Measurements from ENCODE around the gene TMEM185A.
"Not testable (repeated sequence)": the region's sequence is repeated elsewhere in the genome, so short reads cannot be mapped to it uniquely, and the experiment has no call there.

The TMEM185A gene

DNA sequence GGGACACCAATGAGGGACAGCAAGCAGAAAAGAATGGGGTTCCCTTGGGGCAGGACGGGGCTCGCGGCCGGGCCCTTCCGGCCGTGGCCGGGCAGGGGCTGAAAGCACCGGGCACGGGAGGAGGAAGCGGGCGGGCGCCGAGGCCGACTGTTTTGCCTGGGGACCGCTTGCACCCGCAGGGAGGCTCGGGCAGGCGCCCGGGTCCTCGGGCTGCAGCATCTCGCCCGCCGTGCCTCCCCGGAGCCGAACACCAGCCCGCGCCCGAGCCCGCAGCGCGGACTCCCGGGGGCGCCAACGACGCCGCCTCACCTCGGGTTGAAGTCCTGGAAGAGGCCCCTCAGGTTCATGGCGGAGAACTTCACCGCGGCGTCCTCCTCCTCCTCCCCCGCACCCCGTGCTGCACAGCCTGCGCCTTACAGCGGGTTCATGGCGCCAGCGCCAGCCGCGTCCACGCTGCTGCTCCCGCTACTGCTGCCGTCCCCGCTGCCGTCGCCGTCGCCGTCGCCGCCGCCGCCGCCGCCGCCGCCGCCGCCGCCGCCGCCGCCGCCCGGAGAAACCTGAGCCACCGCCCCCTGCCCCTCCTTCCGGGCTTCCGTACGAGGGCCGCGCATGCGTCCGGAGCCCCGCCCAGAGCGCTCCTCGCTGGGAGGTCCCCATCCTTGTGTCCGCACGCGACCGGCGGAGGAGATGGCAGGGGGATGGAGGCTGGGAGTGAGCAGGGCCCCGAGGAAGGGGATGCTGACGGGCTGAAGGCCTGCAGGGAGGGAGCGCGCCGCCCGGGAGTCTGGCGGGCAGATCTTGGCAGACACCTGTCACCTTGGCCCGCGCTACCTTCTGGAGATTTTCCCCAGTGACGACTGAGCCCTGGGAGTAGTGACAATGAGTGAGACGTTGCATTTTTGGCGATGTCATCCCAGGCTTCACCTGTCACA, at the start of gene TMEM185A:
TSS of gene TMEM185A (minus strand) at position 559 of the 932 bp plus-strand sequence. CDS start at position 347, 212 bp downstream.
- DNase-seq: peak; percentile 36

DNA sequence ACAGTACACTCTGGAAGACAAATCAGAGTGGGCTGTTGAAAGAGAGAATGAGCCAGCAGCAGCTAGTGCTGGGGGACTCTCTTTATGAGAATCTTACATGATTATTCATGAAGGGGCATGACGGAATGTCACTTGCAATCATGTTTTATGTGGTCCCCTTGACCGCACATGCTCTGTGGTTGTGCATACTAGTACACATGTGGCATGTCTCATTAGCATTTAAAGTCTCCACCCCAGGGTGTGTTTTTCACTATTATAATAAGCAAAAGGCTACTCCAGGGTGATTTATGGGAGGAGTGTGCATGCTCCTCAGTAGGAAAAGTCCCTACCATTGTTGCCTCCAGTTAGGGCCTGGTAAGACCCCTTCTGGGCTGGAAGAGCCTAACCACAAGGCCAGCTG, 49.6 kb upstream of the TMEM185A start:
- no peak for DNase-seq

DNA sequence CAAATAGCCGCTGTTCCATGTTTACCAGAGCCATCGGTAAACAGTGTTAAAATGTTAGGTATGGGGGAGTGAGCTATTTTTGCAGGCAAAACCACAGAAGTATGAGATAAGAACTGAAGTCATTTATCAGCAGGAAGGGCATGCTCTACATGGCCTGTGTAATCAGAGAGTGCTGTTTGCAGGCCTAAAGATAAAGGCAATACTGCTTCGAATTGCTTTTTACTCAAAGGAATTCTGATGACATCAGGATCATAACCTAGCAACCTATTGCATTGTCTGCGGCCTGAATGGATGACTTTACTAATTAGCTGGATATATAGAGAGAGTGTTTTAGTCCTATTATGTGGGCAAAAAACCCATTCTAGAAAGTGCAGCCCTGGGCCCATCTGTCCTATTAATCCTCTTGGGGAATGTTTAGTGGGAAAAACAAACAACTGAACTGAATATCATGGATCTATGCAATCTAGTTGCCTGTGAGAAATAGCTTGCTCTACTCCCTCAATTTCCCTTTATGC, 47.6 kb upstream of the TMEM185A start:
- not testable (repeated sequence) for DNase-seq

DNA sequence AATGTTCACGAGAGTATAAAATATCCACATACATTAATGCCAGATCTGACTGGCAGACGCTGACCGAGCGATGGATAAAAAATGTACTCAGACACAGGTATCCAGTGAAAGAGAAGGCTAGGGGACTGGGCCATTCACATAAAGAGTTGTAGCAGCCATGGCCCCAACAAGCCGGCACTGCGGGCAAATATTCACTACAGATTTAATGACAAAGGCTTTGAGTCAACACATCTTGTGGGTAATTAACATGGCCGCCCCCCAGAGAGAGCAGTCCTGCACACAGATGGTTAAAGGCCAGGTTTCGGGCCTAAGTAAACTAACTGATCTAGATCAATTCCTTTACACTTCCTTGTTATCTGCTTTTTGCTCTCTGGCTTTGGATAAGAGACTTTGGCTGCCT, 44.0 kb upstream of the TMEM185A start:
- DNase-seq: not testable (repeated sequence)

DNA sequence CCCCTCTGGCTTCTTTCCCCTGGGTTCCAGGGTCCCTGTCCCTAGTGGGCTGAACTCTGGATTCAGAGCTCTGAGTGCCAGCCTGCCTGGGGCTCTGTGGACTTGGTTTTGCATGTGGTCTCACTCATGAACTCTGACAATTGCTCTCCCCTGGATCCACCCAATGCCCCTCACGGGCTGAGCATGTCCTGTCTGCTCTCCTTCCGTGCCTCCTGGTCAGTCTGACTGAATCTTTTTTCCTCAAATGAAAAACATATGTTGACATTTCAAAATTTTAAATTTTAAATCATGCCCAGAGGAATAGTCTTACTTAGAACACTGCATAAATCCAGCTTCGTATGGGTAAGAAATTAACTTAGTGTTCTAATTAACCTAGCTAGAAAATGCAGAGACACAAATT, 43.5 kb upstream of the TMEM185A start:
- not testable (repeated sequence) for DNase-seq

DNA sequence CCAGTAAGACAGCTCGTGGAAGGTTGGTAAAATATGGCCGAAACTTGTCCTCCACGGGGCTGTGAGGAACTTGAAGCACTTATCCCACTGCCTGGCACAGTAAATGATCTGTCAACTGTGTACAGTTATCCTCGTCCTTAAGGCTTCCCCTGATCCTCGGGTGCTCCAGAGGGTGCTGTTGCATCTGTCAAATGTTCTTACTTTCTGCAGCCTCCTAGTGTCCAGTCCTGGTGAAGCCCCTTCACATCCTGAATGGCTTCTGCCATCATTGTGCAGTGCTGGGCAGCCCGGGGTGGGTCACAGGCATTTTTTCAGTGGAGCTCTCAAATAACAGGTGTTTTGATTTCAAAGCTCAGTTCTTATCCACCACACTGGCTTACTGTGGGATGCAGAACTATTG, 29.0 kb upstream of the TMEM185A start:
- not testable (repeated sequence) for DNase-seq

DNA sequence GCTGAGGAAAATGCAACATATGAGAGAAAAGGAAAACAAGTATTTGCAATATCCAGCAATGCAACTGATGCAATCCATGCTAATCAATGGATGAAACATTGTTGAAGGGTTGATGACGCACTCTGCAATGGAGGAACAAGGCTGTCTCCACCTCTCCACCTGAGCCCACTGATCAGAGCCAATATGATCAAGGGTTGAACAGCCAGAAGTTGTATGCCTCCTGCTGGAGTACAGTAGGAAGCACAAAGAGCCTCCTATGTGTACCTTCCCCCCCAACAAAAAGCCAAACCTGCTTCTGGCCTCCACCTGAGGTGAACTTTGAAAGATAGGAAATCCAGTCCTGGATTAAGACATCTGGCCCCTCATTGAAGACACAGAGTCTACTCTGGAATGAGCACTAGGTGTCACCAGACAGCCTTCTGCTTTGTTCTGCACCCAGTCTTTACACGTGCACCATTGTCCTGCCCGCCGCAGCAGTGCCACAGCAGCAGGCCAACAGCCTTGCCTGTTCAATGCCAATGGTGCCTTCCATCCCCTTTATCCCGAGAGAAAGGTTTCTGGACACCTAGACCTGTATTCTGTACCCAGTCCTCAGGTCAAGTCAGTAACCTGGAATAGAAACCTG, 24.8 kb upstream of the TMEM185A start:
- not testable (repeated sequence) for DNase-seq

DNA sequence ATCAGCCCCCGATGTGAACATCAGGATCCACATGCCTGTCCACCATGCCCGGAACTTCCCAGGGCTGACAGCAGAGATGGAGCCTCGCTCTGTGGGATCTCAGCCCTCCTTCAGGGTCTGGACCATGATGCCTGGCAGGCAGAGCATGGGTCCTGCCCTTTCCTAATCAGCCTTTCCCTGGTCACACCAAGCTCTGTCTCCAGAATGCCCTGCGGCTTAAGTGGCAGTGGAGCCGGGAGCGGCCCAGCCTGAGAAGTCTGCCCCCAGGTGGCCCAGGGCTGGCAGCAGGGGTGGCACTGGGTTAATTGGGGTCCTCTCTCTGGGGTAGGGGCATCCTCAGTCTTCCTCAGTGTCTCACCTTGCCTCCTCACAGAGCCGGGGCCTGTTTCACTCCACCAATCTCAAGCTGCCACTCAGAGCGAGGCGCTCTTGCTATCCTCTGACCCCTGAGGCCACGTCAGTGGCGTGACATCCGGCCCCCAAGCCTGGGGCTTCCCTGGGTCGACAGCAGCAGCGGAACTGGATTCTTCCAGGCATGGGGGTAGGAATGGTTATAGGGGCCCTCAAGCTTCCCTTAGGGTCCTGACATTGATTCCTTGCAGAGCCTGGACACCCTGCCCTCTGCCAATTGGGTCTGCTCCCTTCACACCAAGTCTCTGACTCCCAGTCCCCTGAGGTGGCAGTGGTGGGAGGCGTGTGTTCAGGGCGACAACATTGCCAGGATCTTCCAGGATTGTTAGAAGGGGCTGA, 20.8 kb upstream of the TMEM185A start:
- no peak for DNase-seq

DNA sequence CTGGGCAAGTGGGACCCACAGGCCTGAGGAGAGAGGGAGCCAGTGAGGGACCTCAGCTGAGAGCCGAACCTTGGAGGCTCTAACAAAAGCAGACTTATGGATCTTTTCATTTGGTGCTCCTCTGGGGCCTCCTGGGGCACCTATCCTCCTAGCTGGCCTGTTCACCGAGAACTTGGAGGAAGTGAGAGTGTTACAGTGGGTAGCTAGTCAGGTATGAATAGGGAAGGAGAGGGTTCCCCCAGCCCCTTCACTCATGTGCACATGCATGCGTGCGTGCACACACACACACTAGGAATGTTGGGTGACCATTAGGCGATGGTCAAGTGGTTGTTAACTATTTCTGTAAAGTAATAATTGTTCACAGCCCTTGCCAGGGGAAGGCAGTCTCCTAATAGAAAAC, 18.6 kb upstream of the TMEM185A start:
- no peak for DNase-seq

DNA sequence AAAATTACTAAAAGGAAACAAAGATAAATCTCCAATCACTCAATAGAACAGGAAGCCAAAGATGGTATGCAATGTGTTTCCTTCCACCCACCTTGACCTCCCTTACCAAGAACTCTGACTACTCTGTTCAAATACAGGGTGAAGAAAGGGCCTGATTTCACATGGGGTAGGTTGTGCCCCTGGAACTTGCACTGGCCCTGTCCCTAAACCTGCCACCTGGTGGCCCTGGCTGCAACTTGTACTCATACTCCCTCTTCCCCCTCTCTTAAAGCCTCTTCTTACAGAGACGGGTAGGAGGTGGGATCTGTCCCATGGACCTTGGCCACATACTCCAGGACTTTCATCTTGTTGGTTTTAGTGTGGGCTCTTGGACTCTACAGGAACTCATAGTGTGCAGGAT, 17.3 kb upstream of the TMEM185A start:
- no peak for DNase-seq

DNA sequence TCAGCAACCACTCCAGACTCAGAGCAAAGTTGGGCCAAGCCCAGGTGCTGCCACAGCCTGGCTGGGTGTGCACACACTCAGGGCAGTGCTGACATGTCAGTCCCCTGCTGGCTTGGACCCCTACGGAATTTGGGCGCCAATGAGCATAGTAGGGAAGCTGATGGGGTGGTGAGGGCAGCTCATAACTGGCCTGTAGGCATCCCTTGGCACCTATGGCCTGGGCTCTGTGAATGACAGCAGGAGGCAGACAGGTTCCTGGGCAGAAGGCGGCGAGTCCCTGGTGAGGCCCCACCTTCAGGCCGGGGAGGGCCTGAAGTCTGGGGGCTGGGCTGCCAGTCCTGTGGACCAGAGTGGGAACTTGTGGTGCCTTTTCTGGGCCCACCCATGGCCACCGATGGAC, 15.9 kb upstream of the TMEM185A start:
- DNase-seq: no peak

DNA sequence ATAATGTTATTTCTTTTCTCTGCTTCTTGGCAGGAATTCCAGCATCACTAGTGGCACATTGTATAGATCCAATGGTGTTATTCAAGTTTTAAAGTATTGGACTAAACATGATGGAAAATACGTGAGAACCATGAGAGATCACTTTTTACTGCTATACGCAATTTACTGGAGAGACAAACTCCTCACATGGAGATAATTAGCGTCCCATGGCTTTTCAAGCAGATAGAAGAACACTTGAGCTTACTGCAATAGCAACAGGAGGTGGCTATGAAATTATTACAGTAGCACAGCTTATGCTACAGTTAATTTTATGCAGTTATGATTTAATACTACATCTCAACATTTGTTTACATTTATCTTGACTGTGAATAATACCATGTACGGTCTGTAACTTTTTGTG, 11.9 kb upstream of the TMEM185A start:
- no peak for DNase-seq

DNA sequence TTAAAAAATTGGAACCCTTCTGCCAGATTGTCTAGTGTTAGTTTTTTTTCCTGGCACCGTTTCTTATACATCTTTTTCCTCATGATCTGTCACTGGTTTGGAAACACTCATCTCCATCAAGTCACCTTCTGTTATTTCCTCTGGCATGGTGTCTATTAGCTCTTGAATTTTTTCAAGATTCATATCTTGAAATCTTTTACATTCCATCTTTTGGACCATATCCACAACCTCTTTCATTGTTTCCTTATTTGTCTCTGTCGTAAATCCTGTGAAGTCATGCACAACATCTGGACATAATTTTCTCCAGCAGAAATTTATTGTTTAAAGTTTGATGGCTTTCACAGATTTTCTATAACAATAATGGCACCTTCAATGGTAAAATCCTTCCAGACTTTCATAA, 10.2 kb upstream of the TMEM185A start:
- no peak for DNase-seq

DNA sequence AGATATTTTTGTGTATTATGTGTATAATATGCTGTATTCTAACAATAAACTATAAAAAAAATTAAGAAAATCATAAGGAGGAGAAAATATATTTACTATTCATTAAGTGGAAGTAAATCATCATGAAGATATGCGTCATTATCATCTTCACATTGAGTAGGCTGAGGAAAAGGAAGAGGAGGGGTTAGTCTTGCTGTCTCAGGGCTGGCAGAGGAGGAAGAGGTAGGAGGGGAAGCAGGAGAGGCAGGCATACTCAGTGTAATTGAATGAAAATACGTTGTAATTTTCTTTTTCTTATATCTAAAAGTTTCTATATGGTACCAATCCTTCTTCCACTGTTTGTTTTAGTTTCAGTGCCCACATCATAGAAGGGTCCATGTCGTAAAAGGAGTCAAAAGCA, 9.8 kb upstream of the TMEM185A start:
- no peak for DNase-seq

DNA sequence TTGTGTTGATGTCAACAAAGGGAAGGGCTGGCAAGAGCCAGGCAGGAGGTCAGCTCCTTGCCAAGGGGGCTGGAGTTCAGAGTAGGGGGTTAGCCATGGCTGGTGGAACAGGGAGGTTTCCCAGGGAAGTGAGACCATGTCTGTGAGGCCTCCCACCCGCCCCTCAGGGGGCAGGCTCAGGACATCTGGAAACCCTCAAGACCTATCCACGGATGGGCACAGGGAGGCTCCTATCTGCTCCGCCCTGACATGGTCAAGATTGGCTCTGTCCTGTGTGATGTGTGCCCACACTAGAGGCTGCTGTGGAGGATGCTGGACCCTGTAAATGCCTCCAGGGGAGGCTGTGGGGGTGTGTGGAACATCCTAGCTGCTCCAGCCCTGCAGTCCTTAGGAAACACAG, 8.0 kb upstream of the TMEM185A start:
- DNase-seq: no peak

DNA sequence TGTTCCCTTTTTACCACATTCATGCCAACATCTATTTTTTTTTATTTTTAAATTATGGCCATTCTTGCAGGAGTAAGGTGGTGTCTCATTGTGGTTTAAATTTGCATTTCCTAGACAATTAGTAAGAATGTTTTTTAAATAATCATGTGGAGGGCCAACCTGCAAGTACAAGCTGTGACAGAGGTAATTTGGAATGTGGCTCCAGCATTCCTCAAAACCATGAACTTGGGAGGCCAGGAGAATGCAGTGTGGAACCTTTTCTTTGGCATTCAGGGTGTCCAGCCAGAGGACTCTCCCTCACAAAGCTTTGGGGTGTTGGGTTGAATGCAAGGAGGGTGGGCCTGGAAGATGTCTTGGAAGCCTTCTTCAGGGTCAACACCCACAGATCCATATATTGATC, 7.3 kb upstream of the TMEM185A start:
- no peak for DNase-seq

DNA sequence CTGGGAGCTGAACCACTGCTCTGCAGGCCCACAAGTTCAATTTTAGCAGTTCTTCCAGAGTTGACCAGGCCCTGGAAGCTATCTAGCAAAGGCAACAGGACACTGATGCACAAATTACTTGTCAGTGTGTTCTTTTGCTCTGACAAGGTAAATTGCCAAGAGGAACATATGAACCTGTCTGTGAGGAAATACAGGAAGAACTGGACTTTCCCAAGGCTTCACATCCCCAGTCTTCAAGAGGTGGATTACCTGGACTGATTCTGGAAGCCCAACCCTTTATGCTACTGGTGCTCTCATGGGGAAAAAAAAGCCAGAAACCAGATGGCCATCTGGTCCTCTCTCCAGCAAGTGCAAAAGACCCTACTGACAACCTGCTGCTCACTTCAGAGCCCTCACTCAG, 1.9 kb upstream of the TMEM185A start:
- DNase-seq: no peak

DNA sequence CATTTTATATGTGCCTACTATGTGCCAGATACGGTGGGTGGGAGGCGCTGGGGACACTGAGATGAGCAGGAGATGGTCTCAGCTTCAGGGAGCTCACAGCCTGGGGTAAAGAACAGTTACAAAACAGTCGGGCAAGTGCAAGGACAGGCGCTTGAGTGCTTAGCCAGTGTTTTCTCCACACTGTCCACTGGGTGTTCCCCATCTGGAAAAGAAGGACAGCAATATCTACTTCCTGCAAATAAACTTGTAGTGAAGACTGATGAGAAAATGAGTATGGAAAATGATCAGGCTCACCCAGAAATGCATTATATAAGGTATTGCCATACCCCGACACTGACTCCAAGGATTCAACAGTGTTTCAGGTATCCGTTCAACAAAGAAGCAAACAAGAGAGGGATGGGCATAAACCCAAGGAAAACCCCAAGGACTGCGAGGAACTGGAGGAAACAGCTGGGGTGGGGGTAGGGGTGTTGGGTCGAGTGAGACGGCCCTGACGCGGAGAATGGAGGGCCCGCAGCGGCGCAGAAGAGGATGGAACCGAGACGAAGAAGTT, 835 bp downstream of the TMEM185A start:
- no peak for DNase-seq

DNA sequence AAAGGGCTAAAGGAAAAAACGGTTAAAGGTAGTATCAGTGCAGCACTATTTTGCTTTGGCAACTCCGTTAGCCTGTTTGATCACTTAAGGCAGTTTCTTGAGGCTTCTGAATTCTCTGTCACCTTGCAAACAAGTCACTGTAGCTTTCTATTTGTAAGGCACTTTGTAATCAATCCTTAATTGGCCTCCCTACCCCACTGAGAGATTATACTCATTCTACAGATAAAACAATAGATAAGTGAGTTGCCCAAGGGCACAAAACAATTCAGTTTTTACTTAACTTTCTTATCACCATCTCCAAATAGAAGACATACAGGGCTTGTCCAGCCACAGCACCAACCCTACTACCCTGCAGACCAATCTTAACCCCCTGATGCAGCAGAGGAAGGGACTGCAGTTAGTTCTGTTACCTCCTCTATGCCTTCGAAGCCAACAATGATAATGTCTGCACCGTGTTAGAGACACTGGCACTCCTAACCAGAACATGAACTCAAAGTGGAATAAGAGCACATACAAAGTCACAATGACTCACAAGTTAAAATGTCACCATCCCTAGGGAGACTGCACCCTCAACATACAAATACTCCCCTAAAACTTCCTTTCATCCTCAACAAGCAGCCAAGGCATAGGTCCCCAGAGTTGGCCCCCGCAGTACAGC, 1.7 kb downstream of the TMEM185A start:
- DNase-seq: no peak

DNA sequence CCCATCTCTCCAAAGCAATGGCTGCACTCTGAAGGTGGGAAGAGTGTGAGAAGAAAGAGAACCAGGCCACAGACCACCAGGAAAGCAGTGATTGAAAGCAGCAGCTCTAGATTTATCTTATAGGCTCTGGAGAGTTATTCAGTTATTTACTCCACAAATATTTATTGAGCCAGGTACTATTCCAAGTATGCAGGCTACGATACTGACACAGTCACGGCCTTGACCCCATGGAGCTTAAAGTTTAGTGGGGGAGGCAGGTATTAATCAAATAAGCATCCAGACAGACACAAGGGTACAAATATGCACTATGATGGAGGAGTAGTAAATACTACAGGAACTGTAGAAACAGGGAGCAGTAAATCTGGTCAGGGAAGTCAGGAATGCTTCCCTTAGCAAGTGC, 2.8 kb downstream of the TMEM185A start:
- DNase-seq: no peak

DNA sequence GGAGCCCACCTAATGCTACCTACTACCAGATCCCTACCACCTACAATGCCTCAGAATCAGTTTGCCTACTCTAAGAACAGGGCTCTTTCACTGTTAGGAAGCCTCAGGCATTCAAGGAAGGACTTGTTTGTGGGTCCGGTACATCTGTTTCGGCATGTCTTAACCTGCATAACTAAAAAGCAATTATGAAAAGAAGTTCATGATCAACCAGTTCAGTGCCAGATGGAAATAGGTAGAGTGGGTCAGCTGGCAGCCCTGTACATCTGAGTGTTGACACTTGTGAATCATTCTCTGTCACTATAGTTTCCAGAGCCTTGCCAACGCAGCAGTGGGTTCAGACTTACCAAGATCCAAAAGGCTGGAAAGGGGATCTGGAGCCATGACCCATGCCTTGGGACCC, 3.3 kb downstream of the TMEM185A start:
- peak; percentile 5 for DNase-seq

DNA sequence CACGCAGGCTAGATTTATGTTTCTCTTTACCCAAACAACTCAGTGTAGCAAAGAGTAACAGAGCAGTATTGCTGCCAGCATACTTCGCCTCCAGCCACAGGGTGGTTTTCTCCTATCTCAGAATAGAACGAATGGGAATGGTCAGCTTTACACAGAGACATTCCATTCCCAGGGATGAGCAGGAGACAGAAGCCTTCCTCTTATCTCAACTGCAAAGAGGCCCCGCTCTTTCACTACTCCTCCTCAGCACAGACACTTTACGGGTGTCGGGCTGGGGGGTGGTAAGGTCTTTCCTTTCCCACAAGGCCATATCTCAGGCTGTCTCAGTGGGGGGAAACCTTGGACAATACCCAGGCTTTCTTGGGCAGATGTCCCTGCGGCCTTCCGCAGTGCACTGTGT, 4.8 kb downstream of the TMEM185A start:
- not testable (repeated sequence) for DNase-seq

DNA sequence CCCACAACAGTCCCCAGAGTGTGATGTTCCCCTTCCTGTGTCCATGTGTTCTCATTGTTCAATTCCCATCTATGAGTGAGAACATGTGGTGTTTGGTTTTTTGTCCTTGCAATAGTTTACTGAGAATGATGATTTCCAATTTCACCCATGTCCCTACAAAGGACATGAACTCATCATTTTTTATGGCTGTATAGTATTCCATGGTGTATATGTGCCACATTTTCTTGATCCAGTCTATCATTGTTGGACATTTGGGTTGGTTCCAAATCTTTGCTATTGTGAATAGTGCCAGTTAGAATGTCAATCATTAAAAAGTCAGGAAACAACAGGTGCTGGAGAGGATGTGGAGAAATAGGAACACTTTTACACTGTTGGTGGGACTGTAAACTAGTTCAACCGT, 11.9 kb downstream of the TMEM185A start:
- DNase-seq: not testable (repeated sequence)

Measured in NCI-H526 treated with DMSO at 0.1 percent for 48 hours (cell line).